Stromal cell of bone marrow (primary cell): ENCODE data around the gene FBLIM1.
"Not testable (repeated sequence)": the region's sequence is repeated elsewhere in the genome, so short reads cannot be mapped to it uniquely, and the experiment has no call there.

Experiments
- DNase-seq: peaks from one replicate; pipeline ENCODE4 v3.0.0-alpha.2; 2012; ENCODE audit warnings: low read depth

The FBLIM1 gene

DNA sequence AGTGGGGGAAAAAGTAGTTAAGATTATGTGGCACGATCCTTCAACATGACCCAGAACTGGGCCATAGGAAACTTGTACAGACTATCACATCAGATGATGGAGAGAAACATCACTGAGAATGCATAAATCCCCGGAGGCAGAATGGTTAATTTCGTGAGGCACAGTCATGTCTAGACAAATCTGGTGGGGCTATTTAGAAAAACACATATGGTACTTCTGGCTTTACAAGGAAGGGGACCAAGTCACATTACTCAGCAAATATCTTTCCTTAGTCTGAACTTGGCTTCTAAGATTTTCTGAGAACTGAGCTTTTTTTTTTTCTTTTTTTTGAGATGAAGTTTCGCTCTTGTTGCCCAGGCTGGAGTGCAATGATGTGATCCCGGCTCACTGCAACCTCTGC is 58.1 kb downstream of the FBLIM1 start:
- DNase-seq: no peak

DNA sequence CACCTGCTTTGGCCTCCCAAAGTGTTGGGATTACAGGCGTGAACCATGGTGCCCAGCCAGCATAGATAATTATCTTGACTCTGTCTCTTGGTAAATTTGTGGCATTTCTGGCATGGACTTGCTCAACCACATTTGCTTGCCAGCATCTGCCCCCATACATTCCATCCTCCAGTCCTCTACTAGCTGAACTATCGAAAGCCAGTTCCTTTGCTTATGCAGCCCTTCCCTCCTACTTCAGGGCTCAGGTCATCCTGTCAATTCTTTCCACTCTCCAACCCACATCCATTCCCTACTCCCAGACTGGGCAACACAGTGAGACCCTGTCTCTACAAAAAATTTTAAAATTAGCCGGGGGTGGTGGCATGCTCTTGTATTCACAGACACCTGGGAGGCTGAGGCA is 61.9 kb downstream of the FBLIM1 start:
- DNase-seq: no peak

DNA sequence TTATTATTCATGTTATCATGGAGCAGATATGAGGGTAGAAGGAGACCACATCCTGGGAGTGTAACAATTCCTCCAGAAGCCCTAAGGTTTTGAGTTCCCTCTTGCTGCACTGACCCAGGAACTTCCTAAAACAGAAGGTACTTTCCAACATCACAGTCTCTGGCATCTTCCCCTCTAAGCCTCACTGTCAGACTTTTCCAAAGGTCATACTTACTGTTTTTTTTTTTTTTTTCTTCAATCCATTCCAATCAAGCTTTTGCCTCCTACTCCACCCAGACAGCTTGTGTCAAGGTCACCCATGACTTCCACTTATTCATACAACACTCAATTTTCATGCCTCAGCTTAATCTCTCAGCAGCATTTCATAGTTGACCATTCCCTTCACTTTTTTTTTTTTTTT is 67.2 kb downstream of the FBLIM1 start:
- DNase-seq: no peak

DNA sequence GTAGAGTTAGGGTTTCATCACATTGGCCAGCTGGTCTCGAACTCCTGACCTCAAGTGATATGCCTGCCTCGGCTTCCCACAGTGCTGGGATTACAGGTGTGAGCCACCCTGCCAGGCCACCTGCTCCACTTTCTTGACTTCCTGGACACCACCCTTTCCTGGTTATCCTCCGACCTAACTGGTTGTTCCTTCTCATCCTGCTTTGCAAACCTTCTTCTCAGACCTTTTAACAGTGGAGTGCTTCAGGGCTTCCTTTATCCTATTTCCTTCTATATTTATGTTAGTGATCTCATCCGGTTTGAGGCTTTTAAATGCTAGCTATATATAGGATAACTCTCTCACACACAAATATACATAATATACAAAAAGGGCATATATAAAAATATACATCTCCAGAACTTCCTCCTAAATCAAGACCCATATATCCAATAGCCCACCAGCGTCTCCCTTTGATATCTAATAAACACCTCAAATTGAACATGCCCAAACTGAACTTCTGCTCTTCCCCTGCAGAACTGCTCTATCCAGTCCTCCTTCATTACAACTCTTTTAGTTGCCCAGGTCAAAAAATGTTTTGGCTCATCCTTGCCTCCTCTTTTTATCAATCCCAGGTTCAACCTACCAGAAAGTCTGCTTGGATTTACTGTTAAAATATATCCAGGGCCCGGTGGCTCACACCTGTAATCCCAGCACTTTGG is 68.4 kb downstream of the FBLIM1 start:
- no peak for DNase-seq

DNA sequence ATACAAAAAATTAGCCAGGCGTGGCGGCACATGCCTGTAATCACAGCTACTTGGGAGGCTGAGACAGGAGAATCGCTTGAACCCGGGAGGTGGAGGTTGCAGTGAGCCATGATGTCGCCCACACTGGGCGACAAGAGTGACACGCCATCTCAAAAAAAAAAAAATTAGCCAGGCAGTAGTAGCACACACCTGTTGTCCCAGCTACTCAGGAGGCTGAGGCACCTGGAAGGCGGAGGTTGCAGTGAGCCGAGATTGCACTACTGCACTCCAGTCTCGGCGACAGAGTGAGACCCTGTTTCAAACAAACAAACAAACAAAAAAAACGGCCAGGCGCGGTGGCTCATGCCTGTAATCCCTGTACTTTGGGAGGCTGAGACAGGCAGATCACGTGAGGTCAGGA is 69.0 kb downstream of the FBLIM1 start:
- not testable (repeated sequence) for DNase-seq

DNA sequence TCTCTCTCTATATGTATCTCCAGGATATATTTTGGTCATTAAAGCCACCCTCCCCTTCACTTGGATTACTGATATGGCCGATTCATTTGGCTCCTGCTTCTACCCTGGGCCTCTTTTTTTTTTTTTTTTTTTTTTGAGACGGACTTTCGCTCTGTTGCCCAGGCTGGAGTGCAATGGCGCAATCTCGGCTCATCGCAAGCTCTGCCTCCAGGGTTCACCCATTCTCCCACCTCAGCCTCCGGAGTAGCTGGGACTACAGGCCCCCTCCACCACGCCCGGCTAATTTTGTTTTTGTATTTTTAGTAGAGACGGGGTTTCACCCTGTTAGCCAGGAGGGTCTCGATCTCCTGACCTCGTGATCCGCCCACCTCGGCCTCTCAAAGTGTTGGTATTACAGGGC is 70.3 kb downstream of the FBLIM1 start:
- not testable (repeated sequence) for DNase-seq

DNA sequence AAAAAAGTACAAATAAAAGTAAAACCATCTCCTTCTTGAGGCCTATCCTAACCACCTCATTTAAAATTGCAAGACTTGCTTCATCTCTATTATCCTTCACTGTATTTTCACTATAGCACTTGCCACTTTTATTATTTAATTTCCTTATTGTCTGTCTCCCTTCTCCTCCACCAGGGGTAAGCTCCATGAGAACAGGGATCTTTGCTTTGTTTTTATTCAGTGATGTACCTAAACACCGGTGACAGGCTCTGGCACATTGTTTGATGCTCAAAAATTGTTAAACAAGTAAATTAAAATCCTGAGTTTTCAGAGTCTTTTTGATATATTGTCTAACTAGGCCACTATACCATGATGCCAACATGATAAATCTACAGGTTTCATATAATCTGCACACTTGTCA is 71.7 kb downstream of the FBLIM1 start:
- no peak for DNase-seq

DNA sequence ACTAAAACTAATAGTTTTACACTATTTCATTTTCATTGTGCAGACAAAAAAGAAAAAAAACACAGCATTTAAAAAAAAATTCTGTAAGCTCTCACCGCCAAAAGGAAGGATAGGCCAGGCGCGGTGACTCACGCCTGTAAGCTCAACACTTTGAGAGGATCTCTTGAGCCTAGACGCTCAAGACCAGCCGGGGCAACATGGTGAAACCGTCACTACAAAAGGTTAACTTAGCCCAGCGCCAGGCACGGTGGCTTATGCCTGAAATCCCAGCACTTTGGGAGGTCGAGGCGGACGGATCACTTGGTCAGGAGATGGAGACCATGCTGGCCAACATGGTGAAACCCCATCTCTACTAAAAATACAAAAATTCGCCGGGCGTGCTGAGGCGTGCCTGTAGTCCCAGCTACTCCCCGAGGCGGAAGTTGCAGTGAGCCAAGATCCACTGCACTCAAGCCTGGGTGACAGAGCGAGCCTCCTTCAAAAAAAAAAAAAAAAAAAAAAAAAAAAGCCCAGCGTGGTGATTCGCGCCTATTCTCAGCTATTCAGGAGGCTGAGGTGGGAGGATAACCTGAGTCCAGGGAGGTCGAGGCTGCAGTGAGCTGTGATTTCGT is 74.6 kb downstream of the FBLIM1 start:
- no peak for DNase-seq

DNA sequence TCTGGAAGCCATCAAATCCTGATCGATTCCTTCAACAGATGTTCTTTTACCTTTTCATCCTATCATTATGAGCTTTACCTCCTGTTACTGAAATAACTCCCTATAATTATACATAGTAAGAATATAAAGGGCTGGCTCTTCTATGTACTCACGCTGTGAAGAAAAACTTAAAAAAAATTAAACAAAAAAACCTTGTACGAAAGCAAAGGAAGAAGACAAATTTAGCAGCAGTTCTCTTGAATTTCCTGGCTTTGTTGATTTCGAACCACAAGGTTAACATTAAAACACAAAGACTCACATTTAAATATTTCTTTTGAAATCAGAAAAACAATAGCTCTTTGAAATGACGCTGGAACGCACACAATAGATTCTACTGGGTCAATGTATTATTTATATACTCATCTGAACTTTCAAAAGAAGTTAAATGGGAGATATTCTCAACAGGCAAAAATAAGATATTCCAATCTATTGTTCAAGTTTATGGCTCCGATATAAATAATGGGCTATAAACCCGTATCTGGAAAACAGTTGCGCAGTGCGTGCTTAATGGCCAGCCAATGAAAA is 75.3 kb downstream of the FBLIM1 start:
- peak; percentile 84 for DNase-seq

DNA sequence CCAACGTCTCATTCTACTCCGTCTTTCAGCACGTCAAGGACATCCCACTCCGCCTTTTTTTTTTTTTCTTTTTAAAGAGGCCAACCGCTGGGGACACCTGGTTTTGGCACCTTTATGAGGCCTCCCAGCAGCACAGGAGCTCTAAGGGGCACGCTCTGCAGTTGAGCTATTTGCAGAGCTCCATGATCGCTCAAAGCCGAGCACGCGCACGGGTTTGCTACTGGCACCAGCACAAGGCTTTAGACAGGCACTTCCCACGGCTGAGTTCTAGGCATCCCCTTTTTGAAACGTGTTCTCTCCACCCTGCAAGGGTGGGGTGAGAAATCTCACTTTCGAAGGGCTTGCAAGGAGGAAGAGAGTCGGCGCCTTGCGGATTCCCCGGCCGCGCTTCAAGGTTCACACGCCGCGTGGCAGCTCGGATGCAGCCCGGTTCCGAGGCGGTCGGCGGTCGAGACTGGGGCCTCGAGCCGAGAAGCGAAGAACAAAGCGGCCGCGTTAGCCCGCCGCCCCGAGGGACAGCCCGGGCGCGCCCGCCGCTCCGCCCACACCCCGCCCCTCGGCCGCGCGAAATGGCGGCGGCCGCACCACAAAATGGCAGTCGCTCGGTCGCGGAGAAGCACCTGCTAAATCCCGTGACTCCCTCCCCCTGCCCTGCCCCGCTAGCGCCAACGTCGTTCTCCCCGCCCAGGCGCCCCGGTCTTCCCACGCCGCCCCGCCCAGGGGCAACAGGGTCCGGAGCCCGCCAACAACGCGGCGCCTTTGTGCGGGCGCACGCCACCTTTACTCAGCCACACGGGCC is 76.0 kb downstream of the FBLIM1 start:
- peak; percentile 64 for DNase-seq

DNA sequence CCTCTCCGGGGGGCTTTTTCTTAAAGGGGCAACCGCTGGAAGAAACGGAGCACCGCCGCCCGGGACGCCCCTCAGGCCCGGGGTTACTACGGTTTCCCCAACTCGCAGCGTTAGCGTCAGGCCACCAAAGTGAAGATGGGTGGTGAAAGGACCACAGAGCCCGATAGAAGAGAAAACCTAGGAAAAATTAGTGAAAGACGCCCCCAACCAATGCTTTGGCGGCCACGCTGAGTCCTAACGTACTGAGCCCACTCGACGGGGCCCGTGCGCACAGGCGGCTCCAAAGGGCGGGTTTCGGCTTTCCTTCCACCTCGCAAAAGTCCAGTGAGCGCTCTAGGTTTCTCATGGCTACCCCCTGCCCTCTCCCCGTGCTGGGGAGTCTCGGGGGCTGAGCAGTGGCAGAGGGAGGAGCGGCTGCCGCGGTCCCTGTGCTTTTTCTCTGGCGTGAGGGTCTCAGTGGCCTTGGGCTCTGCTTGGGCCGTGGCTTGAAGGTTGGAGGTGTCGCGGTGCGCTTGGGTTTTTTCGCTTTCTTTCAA is 76.7 kb downstream of the FBLIM1 start:
- DNase-seq: no peak

DNA sequence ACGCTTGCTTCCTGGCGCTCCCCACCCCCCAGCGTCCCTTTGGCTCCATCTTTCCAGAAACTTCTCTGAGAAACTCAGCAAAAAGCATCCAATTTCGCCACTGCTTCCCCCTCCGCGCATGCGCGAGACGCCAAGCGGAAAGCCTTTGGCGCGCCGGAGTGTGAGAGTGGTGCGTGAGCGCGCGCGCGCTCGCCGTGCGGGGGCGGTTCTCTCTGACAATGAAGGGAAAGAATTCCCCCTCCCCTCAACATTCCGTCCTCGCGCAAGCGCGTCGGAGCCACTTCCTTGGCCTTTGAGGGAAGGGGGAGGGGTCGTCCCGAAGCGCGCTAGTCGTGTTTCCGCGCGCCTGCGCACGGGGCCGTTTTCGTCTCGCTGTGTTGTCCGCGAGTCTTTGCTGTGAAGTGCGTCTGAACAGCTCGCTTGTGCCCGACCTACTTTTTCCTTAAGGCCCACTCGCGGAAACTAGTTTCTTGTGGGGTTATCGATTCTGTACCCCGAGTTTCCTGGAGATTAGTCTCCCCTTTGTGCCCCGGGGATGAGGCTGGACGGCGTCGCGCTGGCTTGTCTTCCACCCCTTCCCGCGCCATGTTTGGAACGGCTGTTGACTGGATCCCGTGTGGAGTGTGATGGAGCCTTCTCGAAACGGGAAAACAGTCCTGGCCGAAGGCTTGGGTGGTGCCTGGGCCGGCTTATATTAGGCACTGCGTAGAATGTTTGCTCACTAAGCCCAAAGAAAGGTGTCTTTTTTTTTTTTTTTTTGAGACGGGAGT is 77.3 kb downstream of the FBLIM1 start:
- peak; percentile 99 for DNase-seq
